Measurements from ENCODE around the gene CHCHD6.

DNA sequence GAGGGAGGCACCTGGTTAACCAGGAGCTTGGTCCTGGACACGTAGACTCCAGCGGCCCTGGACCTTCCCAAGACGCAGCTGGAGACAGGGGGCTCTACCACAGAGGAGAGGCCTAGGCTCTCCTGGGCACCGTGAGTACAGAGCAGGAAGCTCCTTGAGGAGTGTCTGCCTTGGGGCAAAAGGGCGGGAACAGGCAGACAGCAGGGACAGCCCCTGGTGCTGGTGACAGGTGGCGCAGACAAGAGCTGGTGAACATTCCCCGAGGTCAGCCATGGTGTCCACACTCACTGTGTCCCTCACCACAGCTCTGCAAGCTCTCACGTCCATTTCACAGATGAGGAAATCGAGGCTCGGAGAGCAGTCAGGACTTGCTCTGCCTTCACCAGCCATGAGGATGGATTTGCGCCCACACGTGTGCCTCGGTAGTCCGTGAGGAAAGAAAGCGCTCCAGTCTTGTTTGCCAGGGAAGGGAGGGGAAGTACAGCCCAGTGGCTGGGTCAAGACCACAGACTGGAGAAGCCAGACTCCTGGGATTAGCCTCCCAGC, 276.3 kb downstream of the CHCHD6 start:
- TF ChIP-seq, protein P1, sequence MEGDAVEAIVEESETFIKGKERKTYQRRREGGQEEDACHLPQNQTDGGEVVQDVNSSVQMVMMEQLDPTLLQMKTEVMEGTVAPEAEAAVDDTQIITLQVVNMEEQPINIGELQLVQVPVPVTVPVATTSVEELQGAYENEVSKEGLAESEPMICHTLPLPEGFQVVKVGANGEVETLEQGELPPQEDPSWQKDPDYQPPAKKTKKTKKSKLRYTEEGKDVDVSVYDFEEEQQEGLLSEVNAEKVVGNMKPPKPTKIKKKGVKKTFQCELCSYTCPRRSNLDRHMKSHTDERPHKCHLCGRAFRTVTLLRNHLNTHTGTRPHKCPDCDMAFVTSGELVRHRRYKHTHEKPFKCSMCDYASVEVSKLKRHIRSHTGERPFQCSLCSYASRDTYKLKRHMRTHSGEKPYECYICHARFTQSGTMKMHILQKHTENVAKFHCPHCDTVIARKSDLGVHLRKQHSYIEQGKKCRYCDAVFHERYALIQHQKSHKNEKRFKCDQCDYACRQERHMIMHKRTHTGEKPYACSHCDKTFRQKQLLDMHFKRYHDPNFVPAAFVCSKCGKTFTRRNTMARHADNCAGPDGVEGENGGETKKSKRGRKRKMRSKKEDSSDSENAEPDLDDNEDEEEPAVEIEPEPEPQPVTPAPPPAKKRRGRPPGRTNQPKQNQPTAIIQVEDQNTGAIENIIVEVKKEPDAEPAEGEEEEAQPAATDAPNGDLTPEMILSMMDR (IDR thresholded peaks at IDR 0.05), result no peak
- no peak for TF ChIP-seq POLR2A (IDR thresholded peaks at IDR 0.05)

Data from right lobe of liver (tissue), 4 donors.